Effector memory CD8-positive, alpha-beta T cell (primary cell): ENCODE results near the gene SND1.

Experiments
- ATAC-seq: fragments of 150-1000 bp; cut with Tn5 transposase; replicated peaks from 2 replicates; pipeline ENCODE4 v1.10.0; 2021; ENCODE audit warnings: mild to moderate bottlenecking, moderate library complexity
- DNase-seq, 3 experiments: peaks; one replicate each; pipeline ENCODE4 v3.0.0; 2021
- H3K27ac Mint-ChIP-seq, 2 donors: one replicate each; pipeline ENCODE4 v1.8.0; 2022; ENCODE audit warnings: mild to moderate bottlenecking in 2 of 2, mixed read lengths in 2 of 2, moderate library complexity in 2 of 2
- H3K27me3 Mint-ChIP-seq, 2 donors: one replicate each; pipeline ENCODE4 v1.8.0; 2022; ENCODE audit warnings: mixed read lengths in 2 of 2
- H3K36me3 Mint-ChIP-seq: one replicate; pipeline ENCODE4 v1.8.0; 2022; ENCODE audit warnings: mild to moderate bottlenecking, moderate library complexity, mixed read lengths; ENCODE audit not compliant: insufficient read depth
- H3K4me1 Mint-ChIP-seq, 2 donors: one replicate each; pipeline ENCODE4 v1.8.0; 2022; ENCODE audit warnings: low read depth in 2 of 2, mixed read lengths in 2 of 2
- H3K4me3 Mint-ChIP-seq, 2 donors: one replicate each; pipeline ENCODE4 v1.8.0; 2022; ENCODE audit warnings: mild to moderate bottlenecking in 2 of 2, mixed read lengths in 2 of 2, moderate library complexity in 2 of 2
- H3K9me3 Mint-ChIP-seq, 2 donors: one replicate each; pipeline ENCODE4 v1.8.0; 2022; ENCODE audit warnings: mixed read lengths in 2 of 2

SND1 gene

GRCh38 chr7:128090492-128090891, 438.5 kb downstream of the SND1 start:
- H3K36me3 Mint-ChIP-seq, result peaks cover 33% of the 10 kb centered on the region
- DNase-seq, result no peak
- H3K27me3 Mint-ChIP-seq, result no peaks in the 10 kb centered on the region
- no peaks in the 10 kb centered on the region for H3K9me3 Mint-ChIP-seq
- no peak overlapping the region for H3K4me3 Mint-ChIP-seq
- ATAC-seq, result no peak
- H3K4me1 Mint-ChIP-seq, result peaks cover 0 to 4% of the 10 kb centered on the region in 2 donors
- peak overlapping the region in 1 of 2 donors; percentile 12 for H3K27ac Mint-ChIP-seq

- peak overlapping the region in 1 of 2 donors; percentile 12 for H3K27ac Mint-ChIP-seq
- H3K9me3 Mint-ChIP-seq, result no peaks in the 10 kb centered on the region
- H3K4me1 Mint-ChIP-seq, result peaks cover 0 to 4% of the 10 kb centered on the region in 2 donors
- ATAC-seq, result no peak
- no peak for DNase-seq
- H3K4me3 Mint-ChIP-seq, result no peak overlapping the region
- H3K27me3 Mint-ChIP-seq, result no peaks in the 10 kb centered on the region
- peaks cover 33% of the 10 kb centered on the region for H3K36me3 Mint-ChIP-seq
These were observed 439.1 kb downstream of the SND1 start for GRCh38 chr7:128091106-128091505.

- DNase-seq (no peak), ATAC-seq (no peak)
- Mint-ChIP-seq H3K27me3 (no peaks in the 10 kb centered on the region), H3K4me3 (no peak overlapping the region), H3K36me3 (peaks cover 33% of the 10 kb centered on the region), H3K27ac (no peak overlapping the region), H3K9me3 (no peaks in the 10 kb centered on the region), H3K4me1 (peaks cover 0 to 4% of the 10 kb centered on the region in 2 donors)
These were observed 440.2 kb downstream of the SND1 start for GRCh38 chr7:128092221-128092620.

- Mint-ChIP-seq H3K27ac (peak overlapping the region; percentile 10 to 72), H3K27me3 (no peaks in the 10 kb centered on the region), H3K4me3 (no peak overlapping the region), H3K9me3 (no peaks in the 10 kb centered on the region), H3K4me1 (peaks cover 0 to 4% of the 10 kb centered on the region in 2 donors), H3K36me3 (peaks cover 31% of the 10 kb centered on the region)
- no peak for ATAC-seq
- no peak for DNase-seq
These were observed 441.9 kb downstream of the SND1 start for GRCh38 chr7:128093614-128094570.

GRCh38 chr7:128094686-128095085, 442.7 kb downstream of the SND1 start:
- Mint-ChIP-seq H3K9me3 (no peaks in the 10 kb centered on the region), H3K4me1 (peaks cover 0 to 7% of the 10 kb centered on the region in 2 donors), H3K36me3 (peaks cover 28% of the 10 kb centered on the region), H3K27ac (peak overlapping the region in 1 of 2 donors; percentile 72), H3K27me3 (no peaks in the 10 kb centered on the region), H3K4me3 (no peak overlapping the region)
- ATAC-seq (no peak), DNase-seq (no peak)

GRCh38 chr7:128097211-128097731, 445.3 kb downstream of the SND1 start:
- Mint-ChIP-seq H3K27ac (no peak overlapping the region), H3K4me1 (peaks cover 13 to 19% of the 10 kb centered on the region in 2 donors), H3K27me3 (no peaks in the 10 kb centered on the region), H3K9me3 (no peaks in the 10 kb centered on the region), H3K36me3 (peaks cover 13% of the 10 kb centered on the region), H3K4me3 (no peak overlapping the region)
- no peak for DNase-seq
- ATAC-seq, result no peak

- H3K9me3 Mint-ChIP-seq, result no peaks in the 10 kb centered on the region
- peaks cover 16 to 21% of the 10 kb centered on the region in 2 donors for H3K4me1 Mint-ChIP-seq
- DNase-seq (no peak), ATAC-seq (no peak)
- no peak overlapping the region for H3K4me3 Mint-ChIP-seq
- H3K36me3 Mint-ChIP-seq, result peaks cover 17% of the 10 kb centered on the region
- H3K27me3 Mint-ChIP-seq, result no peaks in the 10 kb centered on the region
- peak overlapping the region; percentile 7 to 12 for H3K27ac Mint-ChIP-seq
These were observed 446.6 kb downstream of the SND1 start for GRCh38 chr7:128098629-128099028.

- H3K36me3 Mint-ChIP-seq, result peaks cover 16% of the 10 kb centered on the region
- H3K9me3 Mint-ChIP-seq, result no peaks in the 10 kb centered on the region
- H3K4me1 Mint-ChIP-seq, result peaks cover 18 to 23% of the 10 kb centered on the region in 2 donors
- H3K27me3 Mint-ChIP-seq, result no peaks in the 10 kb centered on the region
- H3K27ac Mint-ChIP-seq, result no peak overlapping the region
- DNase-seq (no peak), ATAC-seq (no peak)
- no peak overlapping the region for H3K4me3 Mint-ChIP-seq
These were observed 447.2 kb downstream of the SND1 start for GRCh38 chr7:128099204-128099671.

- Mint-ChIP-seq H3K9me3 (no peaks in the 10 kb centered on the region), H3K36me3 (peaks cover 17% of the 10 kb centered on the region), H3K4me1 (peaks cover 25 to 30% of the 10 kb centered on the region in 2 donors), H3K4me3 (no peak overlapping the region), H3K27ac (peak overlapping the region; percentile 49 to 69), H3K27me3 (no peaks in the 10 kb centered on the region)
- DNase-seq (no peak), ATAC-seq (no peak)
These were observed 448.4 kb downstream of the SND1 start for GRCh38 chr7:128100225-128100948.

GRCh38 chr7:128100949-128101713, 449.1 kb downstream of the SND1 start:
- H3K4me1 Mint-ChIP-seq, result peaks cover 27 to 31% of the 10 kb centered on the region in 2 donors
- H3K4me3 Mint-ChIP-seq, result no peak overlapping the region
- no peaks in the 10 kb centered on the region for H3K27me3 Mint-ChIP-seq
- peaks cover 19% of the 10 kb centered on the region for H3K36me3 Mint-ChIP-seq
- DNase-seq (no peak), ATAC-seq (no peak)
- peak overlapping the region; percentile 49 to 69 for H3K27ac Mint-ChIP-seq
- H3K9me3 Mint-ChIP-seq, result no peaks in the 10 kb centered on the region

- Mint-ChIP-seq H3K4me3 (peak overlapping the region; percentile 63 to 89), H3K27ac (peak overlapping the region; percentile 32 to 52)
- no peak for ATAC-seq
These were observed 450.7 kb downstream of the SND1 start for GRCh38 chr7:128102490-128103291.

GRCh38 chr7:128103498-128104107, 451.6 kb downstream of the SND1 start:
- H3K36me3 Mint-ChIP-seq, result peaks cover 17% of the 10 kb centered on the region
- ATAC-seq, result peak; percentile 52
- peaks cover 41 to 46% of the 10 kb centered on the region in 2 donors for H3K4me1 Mint-ChIP-seq
- H3K27me3 Mint-ChIP-seq, result no peaks in the 10 kb centered on the region
- peak in 1 of 3 experiments; percentile 8 for DNase-seq
- peak overlapping the region; percentile 53 to 84 for H3K27ac Mint-ChIP-seq
- H3K4me3 Mint-ChIP-seq, result peak overlapping the region; percentile 89 to 91
- no peaks in the 10 kb centered on the region for H3K9me3 Mint-ChIP-seq

More at GRCh38 chr7:128102490-128103291, 450.7 kb downstream of the SND1 start:
- Mint-ChIP-seq H3K4me1 (peaks cover 35 to 40% of the 10 kb centered on the region in 2 donors), H3K36me3 (peaks cover 17% of the 10 kb centered on the region), H3K9me3 (no peaks in the 10 kb centered on the region), H3K27me3 (no peaks in the 10 kb centered on the region)
- no peak for DNase-seq
